Limb (tissue), 2 donors: ENCODE data around the gene VCL.

Source experiments
- DNase-seq, 2 donors: peaks; one replicate each; pipeline ENCODE4 v3.0.0-alpha.2; 2016; ENCODE audit errors: extremely low spot score in 2 of 2

Gene VCL

GRCh38 chr10:74150204-74150989 is 152.5 kb downstream of the VCL start, which contains the start of gene AP3M1:
Gene AP3M1, minus strand, starts transcription at chr10:74150828. Its CDS starts 12,449 bp downstream, at chr10:74138379.
- DNase-seq: peak in 1 of 2 donors; percentile 88

DNA sequence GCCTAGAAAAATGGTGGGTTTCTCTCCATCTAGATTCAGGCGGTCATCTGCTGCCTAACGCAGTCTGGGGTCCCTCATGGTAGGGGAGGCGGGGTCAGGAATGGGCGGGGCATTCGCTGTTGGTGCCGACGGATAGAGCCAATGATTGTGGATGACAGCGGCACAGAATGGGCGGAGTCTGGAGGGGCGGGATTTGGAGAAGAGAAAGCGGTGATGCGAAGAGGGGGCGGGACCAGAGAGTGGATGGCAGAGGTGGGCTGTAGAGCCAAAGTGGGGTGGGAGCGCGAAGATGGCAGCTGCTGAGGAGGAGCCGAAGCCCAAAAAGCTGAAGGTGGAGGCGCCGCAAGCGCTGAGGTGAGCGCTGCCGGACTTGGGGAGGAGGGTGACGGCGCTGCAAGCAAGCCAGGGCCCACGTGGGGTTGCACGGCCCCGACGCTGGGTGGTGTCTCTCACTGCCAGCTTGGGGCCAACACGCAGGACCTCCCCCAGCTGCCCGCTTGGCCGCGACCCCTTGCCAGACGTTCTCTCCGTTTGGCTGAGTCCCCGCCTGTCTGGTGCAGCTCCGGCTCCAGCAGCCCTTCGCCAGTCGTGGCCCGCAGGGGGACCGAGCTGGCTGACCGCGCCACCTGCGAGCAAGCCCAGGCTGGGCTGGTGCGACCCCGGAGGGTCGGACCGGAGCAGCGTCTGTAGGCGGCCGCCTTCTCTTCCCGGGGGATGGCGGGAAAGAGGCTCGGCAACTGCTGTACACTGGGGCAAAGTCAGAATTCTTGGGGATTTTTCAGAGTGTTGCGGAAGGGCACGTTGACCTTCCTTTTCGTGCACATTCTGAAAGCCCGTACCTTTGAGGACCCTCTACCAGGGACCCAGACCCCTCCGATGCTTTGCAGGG is 153.3 kb downstream of the VCL start, which contains the start of gene ADK:
ADK (plus strand) TSS at position 232 of the 889 bp plus-strand sequence; CDS start at position 290, 58 bp downstream.
- DNase-seq: peak; percentile 99 to 100

- no peak for DNase-seq
Measured at GRCh38 chr10:74151879-74152722, 154.2 kb downstream of the VCL start.

DNA sequence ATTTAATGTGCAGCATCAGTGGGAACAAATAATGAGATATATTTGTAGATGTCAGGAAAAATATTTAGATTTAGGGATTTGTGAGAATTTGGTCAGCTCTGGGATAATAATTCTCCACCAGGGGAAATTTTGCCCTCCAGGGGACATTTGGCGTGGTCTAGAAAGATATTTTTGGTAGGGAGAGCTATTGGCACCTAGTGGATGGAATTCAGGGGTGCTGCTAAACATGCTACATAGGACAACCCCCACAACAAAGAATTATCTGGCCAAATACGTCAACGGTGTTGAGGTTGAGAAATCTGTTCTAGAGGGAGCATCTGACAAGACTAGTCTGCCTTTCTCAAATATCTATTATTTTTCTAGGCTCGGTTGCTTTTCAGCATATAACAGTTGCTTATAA is 155.2 kb downstream of the VCL start:
- DNase-seq: no peak

DNA sequence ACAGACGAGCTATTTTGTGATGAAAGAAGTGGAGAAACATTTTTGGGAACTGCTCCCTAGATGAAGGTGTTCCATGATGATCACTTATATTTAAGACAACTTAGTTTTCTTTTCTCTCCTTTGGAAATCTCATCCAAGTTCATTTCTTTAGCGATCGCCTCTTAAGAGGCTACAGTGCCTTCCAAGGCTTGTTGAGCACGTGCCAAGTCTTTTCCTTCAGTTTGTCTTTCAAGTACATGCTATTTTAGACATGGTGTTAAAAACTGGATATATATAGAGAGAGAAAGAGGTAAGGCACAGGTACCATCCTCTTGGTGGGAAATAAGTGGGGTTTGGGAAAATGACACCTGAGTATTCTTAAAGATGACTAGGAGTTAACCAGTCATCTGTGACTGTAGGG is 155.8 kb downstream of the VCL start:
- DNase-seq: no peak

DNA sequence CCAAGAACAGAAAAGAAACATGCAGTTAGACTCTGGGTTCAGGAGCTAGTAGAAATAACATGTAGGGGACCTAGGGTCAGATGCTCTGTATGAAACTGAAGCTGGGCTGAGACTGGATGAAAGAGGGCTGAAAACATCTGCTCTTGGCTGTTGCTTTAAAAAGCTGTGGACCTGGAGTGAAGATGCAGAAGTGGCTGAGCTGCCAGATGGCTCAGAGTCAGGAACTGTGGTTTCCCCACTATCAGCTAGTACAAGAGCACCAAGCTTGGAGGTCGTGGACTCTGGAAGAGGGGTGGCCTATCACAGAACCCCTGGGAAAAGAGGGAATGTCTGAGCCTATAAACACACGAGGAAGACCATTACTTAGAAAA is 159.0 kb downstream of the VCL start:
- peak in 1 of 2 donors; percentile 40 for DNase-seq

DNA sequence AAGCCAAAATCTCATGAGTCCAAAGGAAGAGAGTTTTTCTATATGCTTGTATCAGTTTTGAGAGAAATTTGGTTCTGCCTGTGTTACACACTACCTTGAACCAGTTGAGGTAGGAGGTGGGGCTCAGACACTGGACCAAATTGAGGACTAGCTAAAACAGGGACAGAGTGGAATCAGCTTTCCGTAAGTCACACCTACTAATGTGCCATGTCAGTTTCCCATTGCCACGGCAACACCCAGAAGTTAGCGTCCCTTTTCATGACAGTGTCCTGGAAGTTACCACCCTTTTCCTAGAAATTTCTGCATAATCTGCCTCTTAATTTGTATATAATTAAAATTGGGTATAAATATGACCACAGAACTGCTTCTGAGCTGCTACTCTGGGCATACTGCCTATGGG is 162.1 kb downstream of the VCL start:
- DNase-seq: no peak

- no peak for DNase-seq
Measured at GRCh38 chr10:74163319-74164068, 165.6 kb downstream of the VCL start.

GRCh38 chr10:74164716-74165529 is 167.0 kb downstream of the VCL start:
- no peak for DNase-seq

- DNase-seq: no peak
Measured at GRCh38 chr10:74165530-74165901, 167.6 kb downstream of the VCL start.

- DNase-seq: no peak
Measured at GRCh38 chr10:74167443-74167842, 169.5 kb downstream of the VCL start.
